ENCODE measurements around the gene PODXL.

The PODXL gene

DNA sequence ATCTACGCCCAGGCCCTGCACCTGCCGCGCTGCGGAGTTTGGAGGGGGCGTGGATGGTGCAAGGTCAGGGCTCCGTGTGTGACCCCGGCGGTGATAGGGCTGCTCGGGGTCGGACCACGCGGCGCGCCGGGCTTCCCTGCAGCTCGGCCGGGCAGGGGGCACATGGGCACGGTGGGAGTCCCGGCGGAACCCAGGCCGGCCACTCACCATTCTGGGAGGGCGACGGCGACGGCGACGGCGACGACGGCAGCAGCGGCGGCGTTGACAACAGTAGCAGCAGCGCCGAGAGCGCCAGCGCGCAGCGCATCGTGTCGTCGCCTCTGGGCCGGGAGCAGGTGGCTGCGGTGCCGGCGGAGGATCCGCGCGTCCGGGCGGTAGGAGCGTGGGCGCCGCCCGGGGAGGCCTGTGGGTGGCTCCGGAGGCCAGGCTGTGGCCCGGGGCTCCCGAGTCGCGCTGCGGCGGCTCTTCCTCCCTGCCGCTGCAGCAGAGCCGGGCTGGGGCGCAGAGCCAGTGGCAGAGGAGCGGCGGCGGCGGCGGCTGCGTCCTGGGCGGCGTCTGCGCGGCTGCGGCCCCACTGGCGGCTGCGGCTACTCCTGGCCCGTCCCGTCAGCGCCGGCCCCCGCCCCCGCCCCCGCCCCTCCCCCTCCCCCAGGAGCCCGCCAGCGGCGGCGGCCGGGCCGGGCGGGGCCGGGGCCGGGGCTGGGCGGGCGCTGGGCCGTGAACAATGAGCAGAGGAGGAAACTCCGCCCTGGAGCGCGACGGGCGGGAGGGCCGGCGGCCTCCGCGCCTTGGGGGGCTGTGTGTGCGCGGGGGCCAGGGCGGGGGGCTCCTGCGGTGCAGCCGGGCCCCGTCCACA is at the start of gene PODXL:
TSS of gene PODXL (minus strand) at position 576 of the 856 bp plus-strand sequence. CDS start at position 307, 269 bp downstream.
- DNase-seq (peak; percentile 55), ATAC-seq (peak; percentile 69)

DNA sequence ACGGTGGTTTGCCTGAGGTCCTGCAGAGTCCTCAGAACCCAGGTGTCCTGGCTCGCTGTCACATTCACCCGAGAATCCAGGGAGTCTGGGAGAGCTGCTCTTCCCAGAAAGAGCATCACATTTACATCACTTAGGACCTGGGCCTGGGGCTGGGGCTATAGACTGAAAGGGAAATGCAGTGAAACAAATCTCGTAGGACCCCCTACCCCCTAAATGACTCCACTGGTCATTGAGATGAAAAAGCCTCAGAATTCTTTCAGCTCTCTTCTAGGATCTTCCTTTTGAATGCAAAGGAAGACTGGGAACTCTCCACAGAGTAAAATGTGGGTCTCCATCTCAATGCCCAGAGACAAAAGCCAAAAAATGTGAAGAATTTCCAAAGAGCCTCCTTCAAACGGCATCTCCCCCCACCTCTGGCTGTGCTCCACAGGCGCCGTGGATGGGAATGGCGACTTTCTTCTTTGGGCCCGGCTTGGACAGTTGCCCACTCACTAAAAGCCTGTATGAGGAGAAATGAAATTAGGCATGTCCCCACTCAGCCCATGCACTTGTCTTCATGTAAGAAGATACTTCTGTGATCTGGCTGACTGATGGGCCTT is 49.0 kb upstream of the PODXL start:
- ATAC-seq (no peak), DNase-seq (no peak)

DNA sequence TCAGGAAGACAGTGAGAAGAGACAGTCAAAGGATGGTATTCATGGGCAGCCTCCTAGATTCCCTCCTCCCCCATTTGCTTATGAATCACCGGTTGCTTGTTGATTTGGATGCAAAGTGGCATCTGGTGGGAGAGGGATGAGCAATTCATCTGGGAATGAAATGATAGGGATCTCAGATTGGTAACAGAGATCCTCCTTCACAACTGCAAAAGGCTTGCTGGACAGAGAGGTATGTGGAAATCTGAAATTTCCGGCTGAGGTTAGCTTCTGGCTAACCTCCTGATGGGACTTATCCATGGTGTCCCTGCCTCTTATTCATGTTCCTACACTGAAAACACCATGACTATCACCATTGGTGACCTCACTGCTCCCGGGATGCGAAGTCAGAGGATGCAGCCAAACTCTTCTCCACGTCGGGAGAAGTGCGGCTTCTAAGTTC is 48.4 kb upstream of the PODXL start:
- DNase-seq (no peak), ATAC-seq (no peak)

DNA sequence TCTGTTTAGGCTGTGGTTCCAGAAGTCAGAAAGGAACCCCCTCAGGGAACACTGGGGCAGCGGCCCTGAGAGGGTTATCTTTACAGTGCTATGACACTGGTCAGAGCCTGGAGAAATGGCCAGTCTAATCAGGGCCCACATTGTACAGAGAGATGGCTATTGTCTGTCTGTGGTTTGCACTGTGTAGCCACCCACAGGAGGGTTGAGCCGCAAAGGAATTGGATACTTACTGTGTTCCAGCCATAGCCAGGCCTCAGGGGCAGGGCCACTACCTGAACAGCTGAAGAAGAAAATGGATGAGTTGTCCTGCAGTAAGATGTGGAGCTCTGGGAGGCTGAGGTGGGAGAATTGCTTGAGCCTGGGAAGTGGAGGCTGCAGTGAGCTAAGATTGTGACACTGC is 47.5 kb upstream of the PODXL start:
- ATAC-seq (no peak), DNase-seq (no peak)

DNA sequence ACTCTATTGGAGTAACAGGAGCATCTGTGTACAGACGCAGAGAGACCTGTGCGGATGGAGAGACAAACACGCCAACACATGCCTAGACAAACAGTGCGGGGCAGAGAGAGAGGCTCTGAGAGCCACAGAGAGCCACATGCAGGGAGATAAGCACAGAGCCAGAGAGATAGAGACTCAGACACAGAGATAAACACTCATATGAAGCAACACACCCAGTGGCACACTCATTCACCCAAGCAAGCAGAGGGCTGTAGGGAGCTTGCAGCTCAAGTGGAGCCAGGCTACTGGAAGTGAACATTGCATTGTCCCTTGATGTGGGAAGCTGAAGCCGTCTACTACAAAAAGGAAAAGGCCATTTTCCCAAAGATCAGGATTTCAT is 46.6 kb upstream of the PODXL start:
- DNase-seq (no peak), ATAC-seq (no peak)

DNA sequence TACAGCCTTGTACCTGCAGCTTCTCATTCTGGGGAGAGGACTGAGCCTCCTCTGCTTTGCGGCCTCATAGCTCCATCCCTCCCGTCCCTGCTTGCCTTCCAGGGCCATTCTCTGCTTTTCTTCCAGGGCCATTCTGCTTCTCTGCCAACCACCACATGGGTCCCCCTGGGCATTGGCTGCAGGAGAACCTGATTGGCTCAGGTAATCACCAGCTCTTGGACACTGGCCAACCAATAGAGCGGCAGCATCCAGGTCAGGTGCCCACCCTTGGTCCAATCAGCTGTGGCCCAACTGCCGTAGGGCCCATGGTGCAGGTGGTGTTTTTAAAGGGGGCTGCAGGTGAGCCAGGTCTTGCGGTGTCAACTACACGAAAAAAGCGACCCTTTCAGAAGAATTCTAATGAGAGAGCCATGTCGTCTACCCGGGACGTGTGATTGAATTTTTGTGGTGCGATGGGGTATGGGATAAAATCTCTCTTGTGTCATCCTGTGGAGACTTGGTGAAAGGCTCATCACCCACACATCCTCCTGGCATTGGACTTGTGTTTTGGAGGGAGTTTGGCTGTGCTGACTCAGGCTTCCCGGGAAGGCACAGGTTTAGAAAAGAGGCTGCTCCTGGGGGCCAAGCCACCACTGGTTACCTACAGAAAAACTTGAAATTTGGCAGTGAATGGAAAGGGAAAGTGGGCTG is 46.0 kb upstream of the PODXL start:
- ATAC-seq (no peak), DNase-seq (no peak)

DNA sequence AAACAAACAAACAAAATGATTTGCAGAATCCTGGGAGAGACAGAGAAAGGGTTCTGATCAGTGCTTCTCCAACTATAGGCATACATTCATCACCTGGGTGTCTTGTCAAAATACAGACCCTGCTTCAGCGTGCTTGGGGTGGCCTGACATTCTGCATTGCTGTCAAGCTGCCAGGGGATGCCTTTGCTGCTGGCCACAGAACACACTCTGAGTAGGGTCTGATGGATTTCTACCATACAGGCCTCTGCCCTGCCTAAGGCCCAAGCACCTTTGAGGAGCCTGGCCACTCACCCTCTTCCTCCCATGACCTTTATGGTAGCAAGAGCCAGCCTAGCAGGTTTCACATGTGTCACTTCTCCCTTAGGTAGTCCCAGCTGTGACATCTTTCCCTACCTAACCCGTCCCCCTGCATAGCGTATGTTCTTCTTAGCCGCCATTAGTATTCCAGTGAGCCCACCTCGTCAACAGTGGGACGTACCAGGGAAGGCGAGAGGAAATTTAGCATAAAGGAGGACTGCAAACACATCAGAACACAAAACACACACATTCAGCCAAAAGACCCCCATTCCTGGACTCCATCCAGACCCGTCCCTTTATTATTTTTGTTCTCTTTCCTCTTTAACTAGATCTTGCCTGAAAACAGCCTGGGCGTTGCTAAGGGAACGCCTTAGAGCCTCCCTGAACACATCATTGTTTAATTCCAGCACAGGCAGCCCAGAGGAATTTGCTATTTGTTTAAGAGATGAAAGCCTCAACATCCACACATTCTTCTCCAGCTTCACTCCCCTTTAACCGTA is 43.9 kb upstream of the PODXL start:
- DNase-seq = no peak

DNA sequence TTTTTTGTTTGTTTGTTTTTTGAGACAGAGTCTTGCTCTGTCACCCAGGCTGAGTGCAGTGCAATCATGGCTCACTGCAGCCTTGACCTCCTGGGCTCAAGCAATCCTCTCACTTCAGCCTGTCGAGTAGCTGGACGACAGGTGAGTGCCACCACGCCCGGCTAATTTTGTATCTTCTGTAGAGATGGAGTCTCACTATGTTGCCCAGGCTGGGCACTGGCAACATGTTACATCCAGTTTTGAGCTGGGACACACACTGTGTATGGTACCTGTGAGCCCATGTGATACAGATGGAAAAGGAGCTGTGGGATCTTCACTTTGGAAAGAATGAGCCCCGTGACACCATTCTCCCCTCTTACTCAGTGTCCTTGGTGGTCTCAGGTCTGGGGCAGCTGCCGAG is 40.4 kb upstream of the PODXL start:
- DNase-seq (no peak), ATAC-seq (no peak)

More for the DNA sequence above, 43.9 kb upstream of the PODXL start:
- no peak for ATAC-seq

DNA sequence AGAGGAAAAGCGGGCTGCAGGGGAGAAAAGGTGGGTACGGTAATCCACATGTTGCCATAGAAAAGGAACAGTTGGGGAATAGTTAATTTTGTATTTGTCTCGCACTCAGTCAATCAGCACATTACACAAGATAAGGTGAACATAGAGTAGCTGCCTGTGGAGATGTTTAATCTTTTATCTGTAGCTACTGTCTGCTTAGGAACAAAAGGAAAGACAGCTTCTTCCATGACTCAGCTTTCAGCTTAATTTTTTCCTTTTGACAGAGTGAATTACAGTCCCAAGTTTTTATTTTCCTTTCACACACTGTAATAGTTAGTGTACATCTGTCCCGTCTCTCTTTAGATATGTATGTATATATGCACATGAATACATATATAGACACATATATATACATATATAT is 39.3 kb upstream of the PODXL start:
- ATAC-seq = no peak

DNA sequence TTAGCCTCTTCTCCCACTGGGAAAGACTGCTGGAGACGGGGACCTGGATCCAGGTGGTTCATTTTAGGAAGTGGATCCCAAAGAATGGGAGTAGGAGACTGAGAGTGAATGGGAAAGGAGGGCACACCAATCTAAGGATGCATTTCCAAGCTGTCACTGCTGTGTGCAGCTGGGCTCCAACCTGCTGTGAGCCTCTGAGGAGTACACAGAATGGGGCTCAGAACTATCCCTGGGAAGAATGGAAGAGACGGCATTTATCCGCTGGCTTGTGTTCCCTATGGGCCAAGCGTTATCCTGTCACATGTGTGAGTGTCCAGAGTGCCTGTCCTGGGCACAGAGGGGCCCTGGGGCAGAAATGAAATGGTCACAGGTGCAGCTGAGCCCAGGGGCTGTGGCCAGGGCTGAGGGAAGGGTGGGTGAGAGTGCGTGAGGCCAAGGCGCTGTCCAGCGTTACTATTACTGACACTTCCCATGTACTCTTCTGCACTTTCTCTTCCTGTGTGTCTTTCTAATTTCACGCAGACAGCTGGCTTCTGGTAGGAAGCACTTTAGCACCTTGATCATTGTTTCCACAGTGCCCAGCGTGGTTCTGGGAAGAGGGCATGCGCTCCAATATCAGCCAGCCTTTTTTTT is 35.4 kb upstream of the PODXL start:
- no peak for DNase-seq
- ATAC-seq = peak; percentile 23

More for the DNA sequence above, 39.3 kb upstream of the PODXL start:
- DNase-seq = no peak

DNA sequence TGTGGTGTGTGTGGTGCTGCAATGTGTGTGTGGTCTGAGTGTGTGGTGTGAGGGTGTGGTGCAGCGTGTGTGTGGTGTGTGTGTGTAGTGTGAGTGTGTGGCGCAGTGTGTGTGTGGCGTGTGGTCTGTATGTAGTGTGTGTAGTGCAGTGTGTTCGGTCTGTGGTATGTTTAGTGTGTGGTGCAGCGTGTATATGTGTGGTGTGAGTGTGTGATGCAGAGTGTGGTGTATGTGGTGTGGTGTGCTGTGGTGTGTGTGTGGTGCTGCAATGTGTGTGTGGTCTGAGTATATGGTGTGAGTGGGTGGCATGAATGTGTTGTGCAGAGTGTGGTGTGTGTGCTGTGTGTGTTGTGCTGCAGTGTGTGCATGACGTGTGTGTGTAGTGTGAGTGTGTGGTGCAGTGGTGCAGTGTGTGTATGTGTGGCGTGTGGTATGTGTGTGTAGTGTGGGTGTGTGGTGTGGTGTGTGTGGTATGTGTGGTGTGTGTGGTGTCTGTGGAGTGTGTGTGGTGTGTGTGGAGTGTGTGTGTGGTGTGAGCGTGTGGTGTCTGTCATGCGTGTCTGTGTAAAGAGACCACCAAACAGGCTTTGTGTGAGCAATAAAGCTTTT is 31.0 kb upstream of the PODXL start:
- ATAC-seq (no peak), DNase-seq (no peak)

DNA sequence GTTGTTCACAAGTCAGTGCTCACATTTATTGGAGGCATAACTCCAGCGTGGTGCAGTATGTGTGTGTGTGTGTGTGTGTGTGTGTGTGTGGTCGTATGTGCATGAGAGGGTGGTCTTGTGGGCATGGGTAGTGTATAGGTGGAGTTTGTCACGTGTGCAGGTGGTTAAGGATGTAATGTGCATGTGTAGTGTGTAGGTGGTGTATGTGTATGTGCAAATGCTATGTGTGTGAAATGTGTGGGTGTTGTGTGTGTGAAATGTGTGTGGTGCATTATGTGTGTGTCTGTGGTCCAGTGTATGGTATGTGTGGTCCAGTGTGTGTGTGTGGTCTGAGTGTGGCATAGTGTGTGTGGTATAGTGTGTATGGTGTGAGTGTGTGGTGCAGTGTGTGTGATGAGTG is 30.3 kb upstream of the PODXL start:
- DNase-seq = no peak
- no peak for ATAC-seq

DNA sequence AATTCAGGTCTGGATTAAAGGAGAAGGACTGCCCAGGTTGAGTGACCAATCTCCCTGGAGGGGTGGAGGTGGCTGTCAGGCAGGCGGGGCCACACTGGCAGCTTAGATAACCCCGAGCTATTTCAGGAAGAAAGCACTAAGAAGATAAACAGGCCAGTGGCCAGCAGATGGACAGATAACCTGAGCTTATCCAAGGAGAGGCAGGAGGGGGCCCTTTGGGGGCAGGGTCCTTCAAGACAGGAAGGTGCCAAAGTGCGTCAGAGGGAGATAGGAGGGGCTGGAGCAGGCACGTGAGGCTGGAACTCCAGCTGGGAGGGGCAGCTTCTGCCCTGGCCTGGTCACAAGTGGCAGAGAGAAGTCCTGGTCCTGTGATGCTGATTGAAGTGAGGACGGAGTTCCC is 29.8 kb upstream of the PODXL start:
- no peak for DNase-seq
- no peak for ATAC-seq

DNA sequence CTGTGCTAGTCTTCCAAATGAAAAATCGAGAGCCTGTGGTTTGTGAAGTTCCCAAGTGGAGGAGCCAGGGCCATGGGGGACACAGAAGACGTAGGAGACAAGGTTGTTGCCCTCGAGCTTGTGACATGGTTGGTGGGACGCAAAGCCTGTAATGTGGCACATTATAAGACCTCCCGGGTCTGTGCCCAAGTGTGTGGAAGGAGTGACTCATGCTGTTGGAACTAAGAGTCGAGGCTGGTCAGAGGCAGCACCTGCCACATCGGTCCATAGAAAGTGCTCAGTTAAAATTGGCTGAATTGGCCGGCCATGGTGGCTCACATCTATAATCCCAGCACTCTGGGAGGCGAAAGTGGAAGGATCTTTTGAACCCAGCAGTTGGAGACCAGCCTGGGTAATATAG is 27.0 kb upstream of the PODXL start:
- ATAC-seq (no peak), DNase-seq (no peak)

DNA sequence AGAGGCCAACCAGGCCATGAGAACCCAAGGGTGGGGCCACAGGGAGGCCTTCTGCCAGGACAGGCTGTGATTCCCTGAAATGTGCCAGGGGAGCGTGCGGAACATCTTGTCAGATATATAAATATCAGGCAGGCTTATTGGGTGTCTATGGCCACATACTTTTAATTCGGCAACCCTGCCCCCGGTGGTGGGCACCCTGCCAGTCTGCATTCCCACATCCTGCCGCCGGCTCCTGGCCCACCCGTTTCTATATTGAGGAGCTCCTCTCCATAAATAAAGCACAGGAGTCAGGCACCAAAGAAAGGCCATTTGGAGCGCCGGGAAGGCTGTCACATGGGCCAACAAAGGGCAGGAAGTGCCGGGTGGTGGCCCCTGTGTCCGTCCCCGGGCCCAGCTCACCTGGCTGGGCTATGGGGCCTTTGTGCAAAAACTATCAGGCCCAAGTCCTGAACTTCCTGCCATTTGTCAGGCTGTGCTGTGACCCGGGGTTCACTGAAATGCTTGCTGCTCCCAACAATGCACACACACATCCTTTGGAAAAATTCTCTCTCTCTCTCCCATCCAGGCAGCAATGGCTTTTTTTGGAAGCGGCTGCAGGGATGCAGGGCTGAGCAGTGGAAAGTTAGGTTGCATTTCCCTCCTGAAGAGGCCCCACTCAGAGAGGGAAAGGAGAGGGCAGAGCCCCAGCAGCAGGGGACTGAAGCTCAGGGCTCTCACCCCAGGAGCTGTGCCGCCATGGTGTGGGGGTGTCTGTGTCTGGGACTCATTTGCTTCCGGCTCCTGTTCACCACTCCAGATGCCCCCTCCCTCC is 25.0 kb upstream of the PODXL start:
- ATAC-seq (no peak), DNase-seq (no peak)

DNA sequence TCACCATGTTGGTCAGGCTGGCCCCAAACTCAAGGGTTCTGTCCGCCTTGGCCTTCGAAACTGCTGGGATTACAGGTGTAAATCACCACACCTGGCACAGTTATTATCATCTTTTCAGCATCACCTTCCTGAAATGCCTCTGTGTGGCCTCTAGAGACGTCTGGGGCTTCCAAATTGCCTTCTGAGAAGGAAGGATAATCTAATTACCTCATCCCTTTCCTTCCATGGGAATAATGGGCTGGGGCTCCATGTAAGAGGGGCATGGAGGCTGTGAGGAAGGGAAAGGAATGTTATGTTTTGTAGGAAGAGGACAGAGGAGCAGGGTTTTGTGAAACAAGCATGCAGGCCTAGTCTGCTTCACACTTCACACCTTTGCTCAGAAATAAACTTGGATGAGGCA is 22.2 kb upstream of the PODXL start:
- ATAC-seq (no peak), DNase-seq (no peak)

DNA sequence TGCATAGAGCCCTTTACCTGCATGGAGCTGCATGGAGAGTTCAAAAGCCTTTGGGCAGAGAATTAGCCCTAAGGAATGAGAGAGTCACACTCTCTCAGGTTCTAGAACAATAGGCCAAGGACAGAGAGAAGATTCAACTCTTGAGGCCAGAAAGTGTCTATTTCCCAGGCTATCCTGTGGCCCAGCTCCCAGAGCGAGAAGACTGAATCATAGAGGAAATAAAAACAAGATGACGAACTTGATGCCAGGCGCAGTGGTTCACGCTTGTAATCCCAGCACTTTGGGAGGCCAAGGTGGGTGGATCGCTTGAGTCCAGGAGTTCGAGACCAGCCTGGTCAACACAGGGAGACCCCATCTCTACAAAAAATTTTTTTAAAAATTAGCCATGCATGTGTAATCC is 18.3 kb upstream of the PODXL start:
- ATAC-seq (no peak), DNase-seq (no peak)

DNA sequence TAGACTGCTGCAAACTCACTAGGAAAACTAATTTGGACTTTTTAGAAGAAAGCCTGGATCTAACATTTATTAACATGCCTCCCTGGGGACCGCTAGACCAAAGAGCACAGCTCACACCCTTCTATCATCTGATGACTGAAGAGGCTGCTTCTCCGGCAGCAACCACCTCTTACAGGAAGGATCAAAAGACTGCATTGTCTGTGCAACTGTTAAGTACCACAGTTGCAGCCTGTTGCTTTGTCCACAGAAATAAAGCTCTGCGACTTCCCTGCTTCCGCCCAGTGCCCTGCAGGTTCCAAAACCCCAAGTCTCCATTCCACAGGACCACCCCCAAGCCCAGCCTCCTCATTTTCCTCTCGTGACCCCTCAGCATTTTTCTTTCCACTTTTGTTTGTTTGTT is 14.0 kb upstream of the PODXL start:
- DNase-seq = no peak
- ATAC-seq = no peak

DNA sequence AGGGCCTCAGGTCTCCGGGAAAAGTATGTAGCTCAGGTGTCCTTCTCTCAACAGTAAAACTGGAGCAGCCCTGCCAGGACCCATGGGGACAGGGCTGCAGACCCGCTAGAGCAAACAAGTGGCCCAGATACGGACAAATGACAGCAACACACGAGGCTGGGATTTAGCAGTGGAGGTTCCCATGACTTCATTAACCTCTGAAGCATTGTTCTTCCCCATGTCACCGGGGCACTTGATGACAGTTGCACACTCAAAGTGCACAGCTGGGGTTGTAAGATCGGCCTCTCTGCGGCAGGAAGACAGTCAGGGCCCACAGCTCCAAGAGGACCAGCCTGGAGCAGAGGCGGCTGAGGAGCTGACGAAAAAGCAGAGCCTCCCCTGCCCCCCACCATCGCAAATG is 12.5 kb upstream of the PODXL start:
- no peak for ATAC-seq
- no peak for DNase-seq

DNA sequence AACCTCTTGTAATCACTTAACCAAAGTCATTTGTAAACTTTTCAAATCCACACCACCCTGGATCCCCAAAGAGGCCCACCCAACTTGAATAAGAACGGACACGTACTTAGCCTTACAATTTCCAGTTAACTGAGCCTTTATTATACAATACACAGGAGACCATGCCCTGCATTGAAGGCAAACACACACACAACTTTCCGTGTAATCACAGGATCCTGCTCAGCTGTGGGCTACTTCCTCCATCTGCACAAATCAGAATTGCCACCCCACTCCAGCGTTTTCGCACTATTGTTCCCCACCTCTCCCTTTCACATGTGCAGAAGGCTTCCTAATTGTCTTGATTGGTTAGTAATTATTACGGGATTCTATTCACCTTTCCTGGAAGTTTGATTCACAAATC is 12.1 kb upstream of the PODXL start:
- ATAC-seq (no peak), DNase-seq (no peak)

DNA sequence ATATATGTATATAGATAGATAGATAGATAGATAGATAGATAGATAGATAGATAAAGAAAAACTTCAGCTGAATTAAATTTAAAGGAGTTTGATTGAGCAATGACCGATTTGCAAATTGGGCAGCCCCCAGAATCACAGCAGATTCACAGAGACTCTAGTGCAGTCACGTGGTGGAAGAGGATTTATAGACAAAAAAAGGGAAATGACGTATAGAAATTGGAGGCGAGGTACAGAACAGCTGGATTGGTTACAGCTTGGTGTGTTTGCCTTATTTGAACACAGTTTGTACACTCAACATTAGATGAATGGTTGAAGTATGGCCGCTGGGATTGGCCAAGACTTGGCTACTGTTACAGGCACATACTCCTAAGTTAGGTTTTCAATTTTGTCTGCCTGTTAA is 8.2 kb upstream of the PODXL start:
- ATAC-seq (no peak), DNase-seq (no peak)

All from stimulated activated naive CD8-positive, alpha-beta T cell treated with anti-CD3 and anti-CD28 coated beads, Interleukin-15, Interleukin-2, amounts not matched to agents 100 U/mL and 50 U/mL, for 24 hours (primary cell).